SKM-1 (cell line): ENCODE data around the gene MTNR1A.

Experiments used
- DNase-seq: peaks from one replicate; lab custom pipeline; 2025; ENCODE audit not compliant: unreplicated experiment; lab: John Stamatoyannopoulos, UW

Gene MTNR1A

DNA sequence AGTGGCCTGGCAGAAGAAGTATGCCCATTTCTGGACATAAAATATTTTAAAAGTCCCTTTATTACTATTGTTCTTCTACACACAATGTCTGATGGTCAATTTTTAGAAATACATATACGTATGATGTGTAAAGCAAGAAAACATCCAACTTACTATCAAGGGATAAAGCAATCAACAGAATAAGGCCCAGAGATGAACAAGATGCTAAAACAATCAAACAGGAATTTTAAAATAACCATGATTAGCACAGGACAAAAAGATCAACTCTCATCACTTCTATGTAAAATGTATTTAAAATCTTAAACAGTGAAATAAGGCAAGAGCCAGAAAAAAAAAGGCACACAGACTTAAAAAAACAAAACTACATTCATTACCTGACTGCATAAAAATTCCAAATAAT lies 60.9 kb downstream of the MTNR1A start:
- DNase-seq: no peak

DNA sequence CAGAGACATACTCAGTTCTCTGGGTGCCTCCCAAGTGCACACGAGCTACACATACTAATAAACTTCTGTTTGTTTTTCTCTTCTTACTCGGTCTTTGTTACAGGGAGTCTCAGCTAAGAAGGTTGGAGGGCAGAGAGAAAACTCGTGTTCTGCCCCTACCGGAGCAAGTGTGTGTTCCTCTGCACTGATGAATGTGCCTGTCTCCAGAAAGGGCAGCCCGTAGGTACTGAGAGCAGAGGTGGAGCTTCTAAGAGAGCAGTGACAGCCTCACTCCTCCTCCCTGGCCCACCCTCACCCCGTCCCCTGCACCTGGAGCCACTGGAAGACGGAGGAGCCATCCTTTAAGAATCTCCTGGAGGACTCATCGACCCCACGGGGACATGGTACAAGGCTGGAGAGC lies 67.6 kb downstream of the MTNR1A start:
- no peak for DNase-seq

DNA sequence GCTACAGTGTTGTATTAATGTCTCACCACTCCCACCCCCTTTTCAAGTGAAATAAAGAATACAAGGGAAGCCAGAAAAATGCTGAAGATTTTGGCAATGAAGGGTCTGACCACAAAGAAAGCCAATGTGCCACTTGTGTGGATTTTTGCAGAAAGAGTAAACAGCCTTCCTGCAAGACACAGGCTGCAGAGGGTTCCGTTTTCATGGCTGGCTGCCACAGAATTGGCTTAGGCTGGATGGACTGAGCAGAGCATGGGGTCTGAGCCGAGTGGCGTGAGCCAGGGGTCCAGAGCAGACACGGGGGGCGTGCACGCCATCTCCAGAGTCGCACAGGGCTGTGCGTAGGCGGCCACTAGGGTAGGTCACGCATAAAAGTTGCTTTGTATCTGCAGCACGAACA lies 69.2 kb downstream of the MTNR1A start:
- DNase-seq: no peak

DNA sequence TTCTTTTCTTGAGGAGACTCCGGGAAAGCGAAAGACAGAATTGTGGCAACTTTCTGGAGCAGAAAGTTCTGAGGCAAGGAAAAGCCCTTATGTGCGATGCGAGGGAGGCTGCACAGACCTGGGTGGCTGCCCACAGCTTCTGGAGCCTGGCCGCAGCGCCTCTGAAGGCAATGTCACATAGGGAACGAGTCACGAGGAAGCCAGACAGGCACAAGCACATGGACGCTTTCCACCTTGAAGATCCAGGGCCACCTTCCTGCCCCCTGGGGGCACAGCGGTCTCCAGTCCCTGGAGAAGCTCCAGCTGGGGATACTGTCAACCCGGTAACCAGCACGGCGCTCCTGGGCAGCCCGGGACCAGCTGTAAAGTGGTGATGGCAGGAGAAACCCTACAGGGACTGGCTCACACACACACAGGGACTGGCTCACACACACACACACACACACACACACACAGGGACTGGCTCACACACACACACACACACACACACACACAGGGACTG lies 69.8 kb downstream of the MTNR1A start:
- no peak for DNase-seq

DNA sequence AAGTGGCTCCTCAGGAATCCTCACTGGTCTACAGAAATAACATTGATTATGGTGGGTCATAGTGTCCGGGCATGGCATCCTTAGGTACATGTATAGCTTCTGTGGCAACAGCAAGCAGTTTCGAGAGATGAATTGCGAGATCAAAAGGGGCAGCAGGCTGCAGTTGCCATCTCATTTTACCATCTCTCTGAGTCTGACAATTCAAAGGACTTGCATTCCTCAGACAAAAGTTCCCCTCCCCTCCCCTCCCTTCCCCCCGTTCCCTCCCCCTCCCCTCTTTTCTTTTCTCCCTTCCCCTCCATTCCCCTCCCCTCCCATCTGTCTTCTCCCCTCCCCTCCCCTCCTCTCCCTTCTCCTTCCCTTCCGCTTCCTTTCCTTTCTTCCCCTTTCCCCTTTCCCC lies 70.2 kb downstream of the MTNR1A start:
- DNase-seq: no peak

DNA sequence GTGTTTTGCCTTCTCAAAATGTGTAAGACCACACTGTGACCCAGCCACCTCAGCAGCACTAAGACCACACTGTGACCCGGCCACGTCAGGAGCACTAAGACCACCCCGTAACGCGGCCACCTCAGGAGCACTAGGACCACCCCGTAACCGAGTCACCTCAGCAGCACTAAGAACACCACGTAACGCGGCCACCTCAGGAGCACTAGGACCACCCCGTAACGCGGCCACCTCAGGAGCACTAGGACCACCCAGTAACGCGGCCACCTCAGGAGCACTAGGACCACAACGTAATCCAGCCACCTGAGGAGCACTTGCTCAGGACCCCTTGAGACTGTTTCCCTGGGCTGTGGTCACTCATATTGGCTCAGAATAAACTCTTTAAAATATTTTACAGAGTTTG lies 71.7 kb downstream of the MTNR1A start:
- DNase-seq: no peak
